OCI-LY1 (cell line): ENCODE data around the gene SCTR.

ENCODE experiments used
- H2AFZ ChIP-seq: fragments of 200-600 bp; sonication (generic), shearing (Covaris generic); 2 replicates; pipeline ENCODE4 v1.6.0; 2014; ENCODE audit warnings: antibody characterized with exemption, mild to moderate bottlenecking, low read length
- H3F3A ChIP-seq: fragments of 200-600 bp; sonication (generic), shearing (Covaris generic); 2 replicates; pipeline ENCODE4 v1.6.0; 2014; ENCODE audit warnings: mild to moderate bottlenecking, antibody characterized with exemption, low read length, moderate library complexity; ENCODE audit not compliant: insufficient read depth
- H3K27ac ChIP-seq: fragments of 200-600 bp; sonication (generic); 2 replicates; pipeline ENCODE4 v1.5.1; 2014; ENCODE audit warnings: low read length, mixed run types, mild to moderate bottlenecking, low read depth; ENCODE audit not compliant: poor library complexity, severe bottlenecking
- H3K27me3 ChIP-seq: fragments of 200-600 bp; sonication (generic); 2 replicates; pipeline ENCODE4 v1.6.0; 2014; ENCODE audit warnings: antibody characterized with exemption, mild to moderate bottlenecking, low read length, moderate library complexity; ENCODE audit not compliant: insufficient read depth
- H3K36me3 ChIP-seq: fragments of 200-600 bp; sonication (generic); 2 replicates; pipeline ENCODE4 v1.6.1; 2014; ENCODE audit warnings: mild to moderate bottlenecking, antibody characterized with exemption, low read length, moderate library complexity, mixed read lengths; ENCODE audit not compliant: insufficient read depth
- H3K4me1 ChIP-seq: fragments of 200-600 bp; sonication (generic); 2 replicates; pipeline ENCODE4 v1.5.1; 2014; ENCODE audit warnings: mild to moderate bottlenecking, low read length, moderate library complexity; ENCODE audit not compliant: insufficient read depth, severe bottlenecking
- H3K4me2 ChIP-seq: fragments of 200-600 bp; sonication (generic), shearing (Covaris generic); 2 replicates; pipeline ENCODE4 v1.6.1; 2014; ENCODE audit warnings: low read length
- H3K4me3 ChIP-seq: fragments of 200-600 bp; sonication (generic); 2 replicates; pipeline ENCODE4 v1.5.1; 2014; ENCODE audit warnings: low read length, low read depth, mild to moderate bottlenecking, mixed read lengths; ENCODE audit not compliant: poor library complexity, severe bottlenecking
- H3K79me2 ChIP-seq: fragments of 200-600 bp; shearing (Covaris generic); 2 replicates; pipeline ENCODE4 v1.6.1; 2016; ENCODE audit warnings: mixed run types, low read length, mixed read lengths; ENCODE audit not compliant: insufficient read depth
- H3K9ac ChIP-seq: fragments of 200-600 bp; sonication (generic), shearing (Covaris generic); 2 replicates; pipeline ENCODE4 v1.6.1; 2014; ENCODE audit warnings: mild to moderate bottlenecking, low read length, mixed read lengths
- H3K9me2 ChIP-seq: fragments of 200-600 bp; sonication (generic), shearing (Covaris generic); 2 replicates; pipeline ENCODE4 v1.6.1; 2014; ENCODE audit warnings: low read depth, mild to moderate bottlenecking, low read length, mixed read lengths
- H3K9me3 ChIP-seq: fragments of 200-600 bp; shearing (Covaris generic); 2 replicates; pipeline ENCODE4 v1.6.1; 2014; ENCODE audit warnings: low read length, mixed read lengths
- H4K20me1 ChIP-seq: fragments of 200-600 bp; sonication (generic), shearing (Covaris generic); 2 replicates; pipeline ENCODE4 v1.6.0; 2016; ENCODE audit warnings: mild to moderate bottlenecking, low read length; ENCODE audit not compliant: insufficient read depth
- EZH2 ChIP-seq: fragments of 200-600 bp; sonication (generic), shearing (Covaris generic); IDR thresholded peaks from 2 replicates; pipeline ENCODE4 v1.8.0; 2017; ENCODE audit warnings: borderline replicate concordance, mixed run types, mild to moderate bottlenecking, antibody characterized with exemption, low read length, moderate library complexity, mixed read lengths
- TF ChIP-seq, protein P1 (sequence below): fragments of 200-600 bp; sonication (generic), shearing (Covaris generic); IDR thresholded peaks from 2 replicates; pipeline ENCODE4 v1.5.1; 2017; ENCODE audit warnings: mild to moderate bottlenecking, antibody characterized with exemption, low read length, moderate library complexity, mixed read lengths

SCTR gene

DNA sequence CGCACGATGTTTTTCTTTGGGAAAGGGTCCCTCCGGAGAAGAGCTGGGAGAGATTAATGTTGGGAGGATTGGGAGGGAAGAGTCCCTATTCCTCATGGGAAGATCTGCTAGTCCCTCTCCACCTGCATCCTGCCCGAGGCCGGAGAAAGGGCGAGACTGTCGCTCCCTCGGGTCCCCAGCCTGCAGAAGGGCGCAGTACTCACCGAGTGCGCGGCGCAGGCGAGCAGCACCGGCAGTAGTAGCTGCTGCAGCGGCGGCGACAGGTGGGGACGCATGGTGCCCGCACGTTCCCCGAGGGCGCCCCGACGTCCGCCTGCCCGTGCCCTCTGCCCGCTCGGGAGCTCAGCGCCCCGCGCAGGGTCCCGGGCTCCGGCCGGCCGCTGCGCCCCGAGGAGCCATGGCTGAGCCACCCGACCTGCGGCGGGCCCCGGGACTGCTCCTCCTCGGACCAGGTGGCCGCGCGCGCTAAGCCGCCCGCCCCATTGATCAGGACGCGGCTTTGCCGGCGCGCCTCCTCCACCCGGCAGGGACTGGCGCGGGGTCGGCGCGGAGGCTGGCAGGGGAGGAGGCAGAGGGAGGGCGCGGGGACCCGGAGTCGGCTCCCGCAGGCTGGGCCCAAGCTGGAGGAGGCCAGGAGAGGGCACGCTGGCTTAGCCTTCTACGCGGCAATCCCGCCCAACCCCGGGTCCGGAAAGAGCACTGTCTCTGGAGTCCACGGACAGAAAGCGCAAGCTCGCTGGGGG, at the start of gene SCTR:
Gene SCTR, minus strand, starts transcription at position 532 of the 743 bp plus-strand sequence. Its CDS starts 257 bp downstream, at position 275.
- no peak for TF ChIP-seq EZH2
- no peak within 1 kb of the TSS for H3K4me3 ChIP-seq

GRCh38 chr2:119567292-119567691, 43.0 kb upstream of the SCTR start:
- Histone ChIP-seq H3K4me1 (no peaks in the 10 kb centered on the region), H2AFZ (no peak overlapping the region), H3K4me3 (no peak overlapping the region), H3K9ac (no peak overlapping the region), H3K27me3 (no peaks in the 10 kb centered on the region), H3K4me2 (no peak overlapping the region), H4K20me1 (no peaks in the 10 kb centered on the region), H3F3A (no peaks in the 10 kb centered on the region), H3K27ac (no peak overlapping the region), H3K9me3 (no peaks in the 10 kb centered on the region), H3K79me2 (no peaks in the 10 kb centered on the region), H3K9me2 (no peaks in the 10 kb centered on the region), H3K36me3 (no peaks in the 10 kb centered on the region)
- TF ChIP-seq EZH2 = no peak
- TF ChIP-seq, protein P1, sequence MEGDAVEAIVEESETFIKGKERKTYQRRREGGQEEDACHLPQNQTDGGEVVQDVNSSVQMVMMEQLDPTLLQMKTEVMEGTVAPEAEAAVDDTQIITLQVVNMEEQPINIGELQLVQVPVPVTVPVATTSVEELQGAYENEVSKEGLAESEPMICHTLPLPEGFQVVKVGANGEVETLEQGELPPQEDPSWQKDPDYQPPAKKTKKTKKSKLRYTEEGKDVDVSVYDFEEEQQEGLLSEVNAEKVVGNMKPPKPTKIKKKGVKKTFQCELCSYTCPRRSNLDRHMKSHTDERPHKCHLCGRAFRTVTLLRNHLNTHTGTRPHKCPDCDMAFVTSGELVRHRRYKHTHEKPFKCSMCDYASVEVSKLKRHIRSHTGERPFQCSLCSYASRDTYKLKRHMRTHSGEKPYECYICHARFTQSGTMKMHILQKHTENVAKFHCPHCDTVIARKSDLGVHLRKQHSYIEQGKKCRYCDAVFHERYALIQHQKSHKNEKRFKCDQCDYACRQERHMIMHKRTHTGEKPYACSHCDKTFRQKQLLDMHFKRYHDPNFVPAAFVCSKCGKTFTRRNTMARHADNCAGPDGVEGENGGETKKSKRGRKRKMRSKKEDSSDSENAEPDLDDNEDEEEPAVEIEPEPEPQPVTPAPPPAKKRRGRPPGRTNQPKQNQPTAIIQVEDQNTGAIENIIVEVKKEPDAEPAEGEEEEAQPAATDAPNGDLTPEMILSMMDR = no peak

More for the DNA sequence above, at the start of gene SCTR:
- H2AFZ ChIP-seq = no peak within 1 kb of the TSS
- no peaks in the 10 kb centered on the region for H3K9me2 ChIP-seq
- H3K27ac ChIP-seq = no peak within 1 kb of the TSS
- no peaks in the 10 kb centered on the region for H3K79me2 ChIP-seq
- H3K4me1 ChIP-seq = no peaks in the 10 kb centered on the region
- H3K36me3 ChIP-seq = no peaks in the 10 kb centered on the region
- no peaks in the 10 kb centered on the region for H3K27me3 ChIP-seq
- H4K20me1 ChIP-seq = no peaks in the 10 kb centered on the region
- H3K9me3 ChIP-seq = no peaks in the 10 kb centered on the region
- H3K9ac ChIP-seq = no peak within 1 kb of the TSS
- H3K4me2 ChIP-seq = no peak within 1 kb of the TSS
- H3F3A ChIP-seq = no peaks in the 10 kb centered on the region

DNA sequence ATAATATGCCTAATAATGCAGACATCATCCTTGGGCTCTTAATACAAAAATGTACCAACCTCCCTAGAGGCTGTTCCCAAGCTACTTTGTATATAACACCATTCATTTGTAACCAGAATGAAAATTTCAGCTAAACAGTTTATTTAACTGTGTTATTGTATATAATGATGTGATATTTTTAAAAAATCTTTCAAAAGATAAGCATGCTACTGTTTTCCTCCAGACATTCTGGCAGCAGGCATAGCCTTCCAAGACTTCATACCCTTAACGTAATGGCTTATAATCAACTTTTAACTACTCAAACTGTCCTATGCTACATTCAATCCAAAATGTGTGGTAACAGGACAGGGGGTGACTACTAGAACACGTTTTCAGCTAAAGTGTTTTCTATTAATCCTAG, 41.2 kb upstream of the SCTR start:
- no peak for TF ChIP-seq EZH2
- TF ChIP-seq, protein P1 = no peak
- Histone ChIP-seq H3K36me3 (no peaks in the 10 kb centered on the region), H3K27me3 (no peaks in the 10 kb centered on the region), H3K4me3 (no peak overlapping the region), H3F3A (no peaks in the 10 kb centered on the region), H3K9me2 (no peaks in the 10 kb centered on the region), H4K20me1 (no peaks in the 10 kb centered on the region), H3K9me3 (no peaks in the 10 kb centered on the region), H3K9ac (no peak overlapping the region), H3K27ac (no peak overlapping the region), H3K4me2 (no peak overlapping the region), H3K79me2 (no peaks in the 10 kb centered on the region), H3K4me1 (no peaks in the 10 kb centered on the region), H2AFZ (no peak overlapping the region)
